ENCODE results near the gene SLC34A1. TPM values are rescaled to one million over a fixed set of nuclear protein-coding genes. Genes with fewer than 3 reads are reported as not detected.

SLC34A1 gene
- total and polyA plus RNA-seq, 2 of the 13 experiments (the other 11 are each of a cell fraction or from before 2014, with no cell fraction given), result 0.03 to 0.20 TPM

DNA sequence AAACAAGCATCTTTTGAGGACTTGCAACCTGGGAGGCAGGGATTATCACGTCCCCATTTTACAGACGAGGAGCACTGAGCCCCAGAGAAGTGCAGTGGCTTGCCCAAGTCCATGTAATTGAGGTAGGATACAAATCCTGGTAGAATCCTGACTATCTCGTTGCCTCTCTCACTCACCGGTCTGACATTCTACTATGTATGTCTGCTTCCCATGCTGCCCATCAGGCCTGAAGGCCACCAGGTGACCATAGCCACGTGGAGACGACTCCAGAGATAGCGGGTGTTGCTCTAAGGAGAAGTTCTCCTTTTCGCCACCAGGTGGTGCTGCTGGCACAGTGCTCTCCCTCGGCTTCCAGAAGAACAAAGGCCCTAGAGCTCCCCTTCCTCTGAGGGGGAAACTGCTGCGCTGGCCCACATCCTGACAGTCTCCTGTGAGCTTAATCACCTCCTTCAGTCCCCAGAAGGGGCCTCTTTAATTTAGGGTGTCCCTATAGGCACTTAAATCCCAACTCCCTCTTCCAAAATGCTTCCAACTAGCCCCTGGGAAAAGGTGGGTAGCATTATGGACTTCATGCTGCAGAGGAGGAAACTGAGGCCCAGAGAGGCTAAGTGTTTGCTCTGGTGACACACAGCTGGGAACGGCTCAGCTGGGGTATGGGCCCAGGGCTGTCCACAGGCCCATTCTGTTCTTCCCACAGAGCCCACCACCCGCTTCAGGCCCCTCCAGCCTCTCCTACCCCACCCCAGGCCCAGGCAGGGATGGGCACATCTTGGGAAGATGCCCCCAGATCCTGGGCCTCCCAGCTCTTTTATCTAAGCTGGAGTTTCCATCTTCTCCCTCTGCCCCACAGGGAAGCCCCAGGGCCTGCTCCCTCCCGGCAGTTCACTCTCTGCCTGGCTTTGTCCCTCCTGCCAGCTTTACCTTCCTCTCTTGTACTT lies 6.4 kb downstream of the SLC34A1 start (continued):
- no peak for TF ChIP-seq SRSF1 (optimal IDR thresholded peaks at IDR 0.05; ENCODE audit: low read depth, low read length)
- no peak for TF ChIP-seq RFX5 (IDR thresholded peaks at IDR 0.05; ENCODE audit: low read depth, low read length)
- TF ChIP-seq, protein P1, sequence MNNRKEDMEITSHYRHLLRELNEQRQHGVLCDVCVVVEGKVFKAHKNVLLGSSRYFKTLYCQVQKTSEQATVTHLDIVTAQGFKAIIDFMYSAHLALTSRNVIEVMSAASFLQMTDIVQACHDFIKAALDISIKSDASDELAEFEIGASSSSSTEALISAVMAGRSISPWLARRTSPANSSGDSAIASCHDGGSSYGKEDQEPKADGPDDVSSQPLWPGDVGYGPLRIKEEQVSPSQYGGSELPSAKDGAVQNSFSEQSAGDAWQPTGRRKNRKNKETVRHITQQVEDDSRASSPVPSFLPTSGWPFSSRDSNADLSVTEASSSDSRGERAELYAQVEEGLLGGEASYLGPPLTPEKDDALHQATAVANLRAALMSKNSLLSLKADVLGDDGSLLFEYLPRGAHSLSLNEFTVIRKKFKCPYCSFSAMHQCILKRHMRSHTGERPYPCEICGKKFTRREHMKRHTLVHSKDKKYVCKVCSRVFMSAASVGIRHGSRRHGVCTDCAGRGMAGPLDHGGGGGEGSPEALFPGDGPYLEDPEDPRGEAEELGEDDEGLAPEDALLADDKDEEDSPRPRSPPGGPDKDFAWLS (CRISPR knock-in tag; IDR thresholded peaks at IDR 0.05; ENCODE audit: borderline replicate concordance), result no peak
- no peak for TF ChIP-seq FOXM1 (CRISPR knock-in tag; IDR thresholded peaks at IDR 0.05)
- TF ChIP-seq SP1 (IDR thresholded peaks at IDR 0.05), result no peak
- 0 out of 2 replicates have a peak, but pooled peaks have one; percentile 23 for TF ChIP-seq SP1 (CRISPR knock-in tag; IDR thresholded peaks at IDR 0.05)
- peak; percentile 58; the same call in 1 of the 2 replicates for TF ChIP-seq SIN3A (IDR thresholded peaks at IDR 0.05; ENCODE audit: borderline replicate concordance, low read depth, low read length)
- TF ChIP-seq, protein P2, sequence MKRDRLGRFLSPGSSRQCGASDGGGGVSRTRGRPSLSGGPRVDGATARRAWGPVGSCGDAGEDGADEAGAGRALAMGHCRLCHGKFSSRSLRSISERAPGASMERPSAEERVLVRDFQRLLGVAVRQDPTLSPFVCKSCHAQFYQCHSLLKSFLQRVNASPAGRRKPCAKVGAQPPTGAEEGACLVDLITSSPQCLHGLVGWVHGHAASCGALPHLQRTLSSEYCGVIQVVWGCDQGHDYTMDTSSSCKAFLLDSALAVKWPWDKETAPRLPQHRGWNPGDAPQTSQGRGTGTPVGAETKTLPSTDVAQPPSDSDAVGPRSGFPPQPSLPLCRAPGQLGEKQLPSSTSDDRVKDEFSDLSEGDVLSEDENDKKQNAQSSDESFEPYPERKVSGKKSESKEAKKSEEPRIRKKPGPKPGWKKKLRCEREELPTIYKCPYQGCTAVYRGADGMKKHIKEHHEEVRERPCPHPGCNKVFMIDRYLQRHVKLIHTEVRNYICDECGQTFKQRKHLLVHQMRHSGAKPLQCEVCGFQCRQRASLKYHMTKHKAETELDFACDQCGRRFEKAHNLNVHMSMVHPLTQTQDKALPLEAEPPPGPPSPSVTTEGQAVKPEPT (CRISPR knock-in tag; IDR thresholded peaks at IDR 0.05; ENCODE audit: low read depth), result no peak
- TF ChIP-seq, protein P3, sequence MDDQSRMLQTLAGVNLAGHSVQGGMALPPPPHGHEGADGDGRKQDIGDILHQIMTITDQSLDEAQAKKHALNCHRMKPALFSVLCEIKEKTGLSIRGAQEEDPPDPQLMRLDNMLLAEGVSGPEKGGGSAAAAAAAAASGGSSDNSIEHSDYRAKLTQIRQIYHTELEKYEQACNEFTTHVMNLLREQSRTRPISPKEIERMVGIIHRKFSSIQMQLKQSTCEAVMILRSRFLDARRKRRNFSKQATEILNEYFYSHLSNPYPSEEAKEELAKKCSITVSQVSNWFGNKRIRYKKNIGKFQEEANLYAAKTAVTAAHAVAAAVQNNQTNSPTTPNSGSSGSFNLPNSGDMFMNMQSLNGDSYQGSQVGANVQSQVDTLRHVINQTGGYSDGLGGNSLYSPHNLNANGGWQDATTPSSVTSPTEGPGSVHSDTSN (CRISPR knock-in tag; IDR thresholded peaks at IDR 0.05; ENCODE audit: borderline replicate concordance), result no peak
- no peak for TF ChIP-seq ONECUT2 (CRISPR knock-in tag; IDR thresholded peaks at IDR 0.05)
- TF ChIP-seq ZNF501 (CRISPR knock-in tag; IDR thresholded peaks at IDR 0.05), result no peak
- no peak for TF ChIP-seq ZNF75D (CRISPR knock-in tag; IDR thresholded peaks at IDR 0.05; ENCODE audit: borderline replicate concordance)
- TF ChIP-seq, protein P4, sequence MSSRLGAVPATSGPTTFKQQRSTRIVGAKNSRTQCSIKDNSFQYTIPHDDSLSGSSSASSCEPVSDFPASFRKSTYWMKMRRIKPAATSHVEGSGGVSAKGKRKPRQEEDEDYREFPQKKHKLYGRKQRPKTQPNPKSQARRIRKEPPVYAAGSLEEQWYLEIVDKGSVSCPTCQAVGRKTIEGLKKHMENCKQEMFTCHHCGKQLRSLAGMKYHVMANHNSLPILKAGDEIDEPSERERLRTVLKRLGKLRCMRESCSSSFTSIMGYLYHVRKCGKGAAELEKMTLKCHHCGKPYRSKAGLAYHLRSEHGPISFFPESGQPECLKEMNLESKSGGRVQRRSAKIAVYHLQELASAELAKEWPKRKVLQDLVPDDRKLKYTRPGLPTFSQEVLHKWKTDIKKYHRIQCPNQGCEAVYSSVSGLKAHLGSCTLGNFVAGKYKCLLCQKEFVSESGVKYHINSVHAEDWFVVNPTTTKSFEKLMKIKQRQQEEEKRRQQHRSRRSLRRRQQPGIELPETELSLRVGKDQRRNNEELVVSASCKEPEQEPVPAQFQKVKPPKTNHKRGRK (CRISPR knock-in tag; IDR thresholded peaks at IDR 0.05), result no peak
- TF ChIP-seq THYN1 (CRISPR knock-in tag; IDR thresholded peaks at IDR 0.05; ENCODE audit: borderline replicate concordance, low read depth), result no peak
- TF ChIP-seq RBM39 (IDR thresholded peaks at IDR 0.05; ENCODE audit: low read depth, low read length, poor library complexity, severe bottlenecking), result no peak
- TF ChIP-seq SALL2 (CRISPR knock-in tag; IDR thresholded peaks at IDR 0.05), result peak; percentile 27; the same call in 1 of the 2 replicates
- TF ChIP-seq NKX3-1 (CRISPR knock-in tag; IDR thresholded peaks at IDR 0.05), result no peak
- TF ChIP-seq ZNF282 (IDR thresholded peaks at IDR 0.05; ENCODE audit: partially characterized antibody), result no peak
- no peak for TF ChIP-seq NPAS2 (CRISPR knock-in tag; IDR thresholded peaks at IDR 0.05; ENCODE audit: borderline replicate concordance)
- TF ChIP-seq ETV5 (CRISPR knock-in tag; IDR thresholded peaks at IDR 0.05; ENCODE audit: borderline replicate concordance), result peak; percentile 49; the same call in 1 of the 2 replicates
- TF ChIP-seq ZNF572 (CRISPR knock-in tag; IDR thresholded peaks at IDR 0.05), result no peak
- no peak for TF ChIP-seq MAFF (IDR thresholded peaks at IDR 0.05; ENCODE audit: low read depth, low read length)
- peak; percentile 93 for TF ChIP-seq SMC3 (IDR thresholded peaks at IDR 0.05; ENCODE audit: low read length)
- no peak for TF ChIP-seq ZNF83 (CRISPR knock-in tag; IDR thresholded peaks at IDR 0.05; ENCODE audit: borderline replicate concordance)
